ENCODE results near the gene CDHR3. TPM values are rescaled to one million over a fixed set of nuclear protein-coding genes. Genes with fewer than 3 reads are reported as not detected.

The CDHR3 gene
- total RNA-seq, 1 experiment from 2014 or later, result 3.3 TPM

- no peaks in the 10 kb centered on the region for H3K27me3 ChIP-seq (ENCODE audit: insufficient read depth, low read length)
- H3K23ac ChIP-seq (ENCODE audit: insufficient read length, low read depth, low read length), result no peak overlapping the region
- peaks cover 9% of the 10 kb centered on the region for H3K9me3 ChIP-seq (ENCODE audit: control insufficient read depth, low read depth, low read length)
- H3K4me2 ChIP-seq (ENCODE audit: insufficient read depth, insufficient read length, low read length), result no peak overlapping the region
- TF ChIP-seq CTCF (conservative IDR thresholded peaks at IDR 0.05), result peak; percentile 42; the same call in 1 of the 3 replicates
- no peaks in the 10 kb centered on the region for H3K36me3 Mint-ChIP-seq (ENCODE audit: insufficient read depth in 1 of 3, low read depth in 3 of 3)
- no peaks in the 10 kb centered on the region for H3K23me2 ChIP-seq (ENCODE audit: insufficient read length, low read depth, low read length, poor library complexity, severe bottlenecking)
- H3K79me2 ChIP-seq (ENCODE audit: insufficient read depth, low read length), result no peaks in the 10 kb centered on the region
- no peak overlapping the region for H3T11ph ChIP-seq (ENCODE audit: low read length)
- H2BK20ac ChIP-seq (ENCODE audit: low read depth, low read length, poor library complexity, severe bottlenecking), result no peak overlapping the region
- H2BK5ac ChIP-seq (ENCODE audit: insufficient read length, low read length), result no peak overlapping the region
- H4K91ac ChIP-seq (ENCODE audit: insufficient read length, low read depth, low read length), result no peak overlapping the region
- H2BK120ac ChIP-seq (ENCODE audit: low read depth, low read length, poor library complexity, severe bottlenecking), result no peak overlapping the region
- H3K27ac ChIP-seq (ENCODE audit: insufficient read length, low read depth, low read length), result no peak overlapping the region
- H4K8ac ChIP-seq (replicated peaks; ENCODE audit: insufficient read length, low read depth, low read length), result no peak overlapping the region
- no peak overlapping the region for H2BK12ac ChIP-seq (ENCODE audit: insufficient read length, low read depth, low read length)
- no peaks in the 10 kb centered on the region for H3K4me1 ChIP-seq (ENCODE audit: insufficient read depth, low read length)
- no CpG with 5 or more reads among the region's 13 CpGs for WGBS (ENCODE audit: extremely low coverage, insufficient read length, low lambda C conversion rate)
- peaks cover 9% of the 10 kb centered on the region for H3K27me3 Mint-ChIP-seq (ENCODE audit: low read depth)
- H2BK15ac ChIP-seq (ENCODE audit: low read depth, low read length), result no peak overlapping the region
- H3K4ac ChIP-seq (ENCODE audit: low read depth, low read length), result no peak overlapping the region
- H3K9ac ChIP-seq (ENCODE audit: extremely low read depth, insufficient read length, low read length), result no peak overlapping the region
- no peak overlapping the region for H3K18ac ChIP-seq (ENCODE audit: insufficient read length, low read depth, low read length)
- H3K79me1 ChIP-seq (ENCODE audit: insufficient read depth, low read depth, low read length, poor library complexity, severe bottlenecking), result no peaks in the 10 kb centered on the region
- H3K14ac ChIP-seq (ENCODE audit: insufficient read depth, low read length), result no peak overlapping the region
- no peak overlapping the region for H3K4me3 Mint-ChIP-seq
- H4K20me1 ChIP-seq (ENCODE audit: control insufficient read depth, insufficient read depth, insufficient read length), result no peaks in the 10 kb centered on the region
- H2AFZ ChIP-seq (ENCODE audit: low read length), result no peak overlapping the region
- H2AK5ac ChIP-seq (ENCODE audit: insufficient read length, low read length), result no peak overlapping the region
- H3K56ac ChIP-seq (ENCODE audit: insufficient read length, low read depth, low read length), result no peak overlapping the region
- H4K5ac ChIP-seq (ENCODE audit: insufficient read length, low read depth, low read length), result no peak overlapping the region
- no peak overlapping the region for H3K27ac Mint-ChIP-seq
- peak; percentile 58 for DNase-seq
- peaks cover 5 to 12% of the 10 kb centered on the region in 2 experiments for H3K4me1 Mint-ChIP-seq
- peaks cover 3% of the 10 kb centered on the region in 2 experiments; a peak in 2 of 5 replicates for H3K9me3 Mint-ChIP-seq
These were observed 87.1 kb downstream of the CDHR3 start for GRCh38 chr7:106050002-106050745.

All from H9 (cell line).